ENCODE measurements around the gene FYTTD1. TPM values are rescaled to one million over a fixed set of nuclear protein-coding genes. Genes with fewer than 3 reads are reported as not detected.

The FYTTD1 gene
- polyA plus RNA-seq, 1 donor from 2014 or later = 87.0 TPM

DNA sequence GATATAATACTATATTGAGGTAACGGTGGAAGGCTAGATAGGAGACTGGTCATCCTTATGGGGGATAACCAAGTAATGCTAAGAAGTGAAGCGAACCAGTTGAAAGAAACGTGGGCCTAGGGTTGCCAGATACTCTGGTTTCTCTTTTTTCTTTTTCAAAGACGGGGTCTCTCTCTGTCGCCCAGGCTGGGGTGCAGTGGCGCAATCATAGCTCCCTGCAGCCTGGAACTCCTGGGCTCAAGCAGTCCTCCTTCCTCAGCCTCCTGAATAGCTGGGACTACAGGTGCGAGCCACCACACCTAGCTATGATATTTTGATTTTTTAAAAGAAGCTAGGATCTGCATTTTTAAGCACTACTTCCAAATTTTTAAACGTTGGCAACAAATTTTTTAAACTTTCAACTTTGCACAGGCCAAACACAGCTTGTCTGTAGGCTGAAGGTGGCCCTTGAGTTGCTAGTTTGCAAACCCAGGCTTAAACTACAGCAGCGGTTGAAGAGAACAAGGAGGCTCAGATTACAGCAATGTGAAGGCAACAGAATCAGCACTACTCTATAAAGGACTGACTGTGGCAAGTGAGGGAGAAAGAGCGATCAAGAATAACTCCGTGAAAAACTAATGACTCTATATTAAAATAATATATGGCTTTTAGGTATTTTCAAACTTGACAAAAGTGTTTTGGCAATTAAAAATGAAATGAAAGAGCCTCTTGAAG lies 11.8 kb upstream of the FYTTD1 start:
- peak overlapping the region; percentile 82 for H3K9ac ChIP-seq (ENCODE audit: low read length)
- TF ChIP-seq POLR2AphosphoS5 (IDR thresholded peaks at IDR 0.05) = no peak
- TF ChIP-seq TAF1 (IDR thresholded peaks at IDR 0.05; ENCODE audit: low read depth) = no peak
- TF ChIP-seq, protein P1, sequence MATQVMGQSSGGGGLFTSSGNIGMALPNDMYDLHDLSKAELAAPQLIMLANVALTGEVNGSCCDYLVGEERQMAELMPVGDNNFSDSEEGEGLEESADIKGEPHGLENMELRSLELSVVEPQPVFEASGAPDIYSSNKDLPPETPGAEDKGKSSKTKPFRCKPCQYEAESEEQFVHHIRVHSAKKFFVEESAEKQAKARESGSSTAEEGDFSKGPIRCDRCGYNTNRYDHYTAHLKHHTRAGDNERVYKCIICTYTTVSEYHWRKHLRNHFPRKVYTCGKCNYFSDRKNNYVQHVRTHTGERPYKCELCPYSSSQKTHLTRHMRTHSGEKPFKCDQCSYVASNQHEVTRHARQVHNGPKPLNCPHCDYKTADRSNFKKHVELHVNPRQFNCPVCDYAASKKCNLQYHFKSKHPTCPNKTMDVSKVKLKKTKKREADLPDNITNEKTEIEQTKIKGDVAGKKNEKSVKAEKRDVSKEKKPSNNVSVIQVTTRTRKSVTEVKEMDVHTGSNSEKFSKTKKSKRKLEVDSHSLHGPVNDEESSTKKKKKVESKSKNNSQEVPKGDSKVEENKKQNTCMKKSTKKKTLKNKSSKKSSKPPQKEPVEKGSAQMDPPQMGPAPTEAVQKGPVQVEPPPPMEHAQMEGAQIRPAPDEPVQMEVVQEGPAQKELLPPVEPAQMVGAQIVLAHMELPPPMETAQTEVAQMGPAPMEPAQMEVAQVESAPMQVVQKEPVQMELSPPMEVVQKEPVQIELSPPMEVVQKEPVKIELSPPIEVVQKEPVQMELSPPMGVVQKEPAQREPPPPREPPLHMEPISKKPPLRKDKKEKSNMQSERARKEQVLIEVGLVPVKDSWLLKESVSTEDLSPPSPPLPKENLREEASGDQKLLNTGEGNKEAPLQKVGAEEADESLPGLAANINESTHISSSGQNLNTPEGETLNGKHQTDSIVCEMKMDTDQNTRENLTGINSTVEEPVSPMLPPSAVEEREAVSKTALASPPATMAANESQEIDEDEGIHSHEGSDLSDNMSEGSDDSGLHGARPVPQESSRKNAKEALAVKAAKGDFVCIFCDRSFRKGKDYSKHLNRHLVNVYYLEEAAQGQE (IDR thresholded peaks at IDR 0.05; ENCODE audit: borderline replicate concordance) = no peak
- TF ChIP-seq MXI1 (conservative IDR thresholded peaks at IDR 0.05; ENCODE audit: poor library complexity, severe bottlenecking) = no peak
- no peak for TF ChIP-seq SMC3 (conservative IDR thresholded peaks at IDR 0.05; ENCODE audit: poor library complexity)
- no peak for TF ChIP-seq RAD21 (conservative IDR thresholded peaks at IDR 0.05)
- no peak for TF ChIP-seq EP300 (conservative IDR thresholded peaks at IDR 0.05; ENCODE audit: poor library complexity, severe bottlenecking)
- TF ChIP-seq, protein P2, sequence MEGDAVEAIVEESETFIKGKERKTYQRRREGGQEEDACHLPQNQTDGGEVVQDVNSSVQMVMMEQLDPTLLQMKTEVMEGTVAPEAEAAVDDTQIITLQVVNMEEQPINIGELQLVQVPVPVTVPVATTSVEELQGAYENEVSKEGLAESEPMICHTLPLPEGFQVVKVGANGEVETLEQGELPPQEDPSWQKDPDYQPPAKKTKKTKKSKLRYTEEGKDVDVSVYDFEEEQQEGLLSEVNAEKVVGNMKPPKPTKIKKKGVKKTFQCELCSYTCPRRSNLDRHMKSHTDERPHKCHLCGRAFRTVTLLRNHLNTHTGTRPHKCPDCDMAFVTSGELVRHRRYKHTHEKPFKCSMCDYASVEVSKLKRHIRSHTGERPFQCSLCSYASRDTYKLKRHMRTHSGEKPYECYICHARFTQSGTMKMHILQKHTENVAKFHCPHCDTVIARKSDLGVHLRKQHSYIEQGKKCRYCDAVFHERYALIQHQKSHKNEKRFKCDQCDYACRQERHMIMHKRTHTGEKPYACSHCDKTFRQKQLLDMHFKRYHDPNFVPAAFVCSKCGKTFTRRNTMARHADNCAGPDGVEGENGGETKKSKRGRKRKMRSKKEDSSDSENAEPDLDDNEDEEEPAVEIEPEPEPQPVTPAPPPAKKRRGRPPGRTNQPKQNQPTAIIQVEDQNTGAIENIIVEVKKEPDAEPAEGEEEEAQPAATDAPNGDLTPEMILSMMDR (IDR thresholded peaks at IDR 0.05; ENCODE audit: poor library complexity, severe bottlenecking) = no peak
- TF ChIP-seq EZH2 (IDR thresholded peaks at IDR 0.05; ENCODE audit: borderline replicate concordance, insufficient read depth, low read length, poor library complexity, severe bottlenecking) = no peak
- H3K4me3 ChIP-seq (ENCODE audit: low read length) = peak overlapping the region; percentile 70
- no peaks in the 10 kb centered on the region for H3K27me3 ChIP-seq (ENCODE audit: insufficient read depth, low read depth, low read length)
- H3K9me2 ChIP-seq (ENCODE audit: insufficient read depth, low read length) = no peaks in the 10 kb centered on the region
- H2AFZ ChIP-seq (ENCODE audit: low read depth, low read length) = peak overlapping the region; percentile 76
- H3K36me3 ChIP-seq (ENCODE audit: insufficient read depth, low read length) = no peaks in the 10 kb centered on the region
- H3K79me2 ChIP-seq (replicated peaks; ENCODE audit: insufficient read depth, low read length) = peaks cover 13% of the 10 kb centered on the region
- H3K9me3 ChIP-seq (ENCODE audit: low read length) = no peaks in the 10 kb centered on the region
- H3K4me2 ChIP-seq (ENCODE audit: low read length) = peak overlapping the region; percentile 79
- H3K27ac ChIP-seq (ENCODE audit: low read length) = peak overlapping the region; percentile 92
- H4K20me1 ChIP-seq (ENCODE audit: insufficient read depth) = no peaks in the 10 kb centered on the region
- H3F3A ChIP-seq (ENCODE audit: insufficient read depth, low read length, poor library complexity, severe bottlenecking) = peaks cover 3% of the 10 kb centered on the region

DNA sequence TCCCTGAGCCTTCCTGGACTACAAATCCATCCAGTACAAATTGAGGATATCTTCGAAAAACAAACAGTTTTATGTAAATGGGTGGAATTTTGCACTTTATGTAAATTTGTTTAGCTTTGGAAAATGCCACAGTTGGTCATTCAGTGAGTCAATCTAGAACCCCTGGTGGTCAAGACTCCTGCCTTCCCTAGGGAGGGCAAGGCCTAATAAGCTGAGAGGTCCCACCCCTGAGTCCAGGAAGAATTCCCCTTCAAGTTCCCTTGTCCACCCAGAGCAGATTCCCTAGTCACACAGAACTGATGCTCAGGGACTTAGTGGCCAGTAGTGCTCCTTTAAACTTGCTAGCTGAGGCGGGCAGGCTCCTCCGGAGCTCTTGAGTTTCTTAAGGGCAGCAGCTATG lies 6.9 kb upstream of the FYTTD1 start:
- no peak overlapping the region for H3K27ac ChIP-seq (ENCODE audit: low read length)
- TF ChIP-seq EP300 (conservative IDR thresholded peaks at IDR 0.05; ENCODE audit: poor library complexity, severe bottlenecking) = no peak
- no peak for TF ChIP-seq EZH2 (IDR thresholded peaks at IDR 0.05; ENCODE audit: borderline replicate concordance, insufficient read depth, low read length, poor library complexity, severe bottlenecking)
- TF ChIP-seq, protein P1 (IDR thresholded peaks at IDR 0.05; ENCODE audit: borderline replicate concordance) = no peak
- TF ChIP-seq, protein P2 (IDR thresholded peaks at IDR 0.05; ENCODE audit: poor library complexity, severe bottlenecking) = no peak
- TF ChIP-seq RAD21 (conservative IDR thresholded peaks at IDR 0.05) = no peak
- no peak for TF ChIP-seq POLR2AphosphoS5 (IDR thresholded peaks at IDR 0.05)
- TF ChIP-seq TAF1 (IDR thresholded peaks at IDR 0.05; ENCODE audit: low read depth) = no peak
- H3K9me2 ChIP-seq (ENCODE audit: insufficient read depth, low read length) = no peaks in the 10 kb centered on the region
- H2AFZ ChIP-seq (ENCODE audit: low read depth, low read length) = no peak overlapping the region
- no peaks in the 10 kb centered on the region for H3K36me3 ChIP-seq (ENCODE audit: insufficient read depth, low read length)
- H4K20me1 ChIP-seq (ENCODE audit: insufficient read depth) = no peaks in the 10 kb centered on the region
- no peak overlapping the region for H3K9ac ChIP-seq (ENCODE audit: low read length)
- no peaks in the 10 kb centered on the region for H3K27me3 ChIP-seq (ENCODE audit: insufficient read depth, low read depth, low read length)
- no peak overlapping the region for H3K4me2 ChIP-seq (ENCODE audit: low read length)
- no peak overlapping the region for H3K4me3 ChIP-seq (ENCODE audit: low read length)
- H3F3A ChIP-seq (ENCODE audit: insufficient read depth, low read length, poor library complexity, severe bottlenecking) = no peaks in the 10 kb centered on the region
- H3K79me2 ChIP-seq (replicated peaks; ENCODE audit: insufficient read depth, low read length) = no peaks in the 10 kb centered on the region
- H3K9me3 ChIP-seq (ENCODE audit: low read length) = no peaks in the 10 kb centered on the region

Measured in neural cell (in vitro differentiated cells).